Middle frontal gyrus (tissue), 1 donor: Measurements from ENCODE around the gene NOTCH1.

Experiments
- DNase-seq: peaks from one replicate; pipeline ENCODE4 v3.0.0-alpha.2; 2015; ENCODE audit warnings: low spot score; ENCODE audit errors: extremely low spot score

NOTCH1 gene

GRCh38 chr9:136485049-136486045 lies 60.5 kb downstream of the NOTCH1 start:
- peak; percentile 52 for DNase-seq

- no peak for DNase-seq
Measured at GRCh38 chr9:136484153-136485048, 61.4 kb downstream of the NOTCH1 start.

GRCh38 chr9:136483589-136484152 lies 62.2 kb downstream of the NOTCH1 start:
- peak; percentile 88 for DNase-seq

- DNase-seq: peak; percentile 86
Measured at GRCh38 chr9:136482793-136483588, 62.9 kb downstream of the NOTCH1 start, which contains the start of gene SEC16A. Gene SEC16A (minus strand): TSS chr9:136483040. CDS start chr9:136477615, 5,425 bp downstream.

GRCh38 chr9:136482046-136482792 lies 63.6 kb downstream of the NOTCH1 start:
- no peak for DNase-seq

GRCh38 chr9:136481558-136481957 lies 64.3 kb downstream of the NOTCH1 start:
- DNase-seq: no peak

- DNase-seq: no peak
Measured at GRCh38 chr9:136476369-136477150, 69.3 kb downstream of the NOTCH1 start.

- DNase-seq: no peak
Measured at GRCh38 chr9:136474974-136475865, 70.6 kb downstream of the NOTCH1 start.

GRCh38 chr9:136474021-136474640 lies 71.7 kb downstream of the NOTCH1 start:
- no peak for DNase-seq

- no peak for DNase-seq
Measured at GRCh38 chr9:136473354-136473721, 72.5 kb downstream of the NOTCH1 start.

GRCh38 chr9:136472640-136473353 lies 73.1 kb downstream of the NOTCH1 start:
- no peak for DNase-seq

GRCh38 chr9:136471802-136472487 lies 73.9 kb downstream of the NOTCH1 start:
- DNase-seq: no peak

- DNase-seq: no peak
Measured at GRCh38 chr9:136470792-136471469, 74.9 kb downstream of the NOTCH1 start.

GRCh38 chr9:136470356-136470755 lies 75.5 kb downstream of the NOTCH1 start:
- no peak for DNase-seq

GRCh38 chr9:136467766-136468165 lies 78.1 kb downstream of the NOTCH1 start:
- DNase-seq: no peak

GRCh38 chr9:136466155-136466541 lies 79.7 kb downstream of the NOTCH1 start:
- DNase-seq: no peak
